GM19240 (cell line): ENCODE measurements around the gene MAPK1IP1L.
"Not testable (repeated sequence)": the region's sequence is repeated elsewhere in the genome, so short reads cannot be mapped to it uniquely, and the experiment has no call there.

Experiments used
- DNase-seq: peaks from one replicate; pipeline ENCODE4 v3.0.0; 2011; ENCODE audit warnings: low spot score; ENCODE audit not compliant: insufficient read length

The MAPK1IP1L gene

DNA sequence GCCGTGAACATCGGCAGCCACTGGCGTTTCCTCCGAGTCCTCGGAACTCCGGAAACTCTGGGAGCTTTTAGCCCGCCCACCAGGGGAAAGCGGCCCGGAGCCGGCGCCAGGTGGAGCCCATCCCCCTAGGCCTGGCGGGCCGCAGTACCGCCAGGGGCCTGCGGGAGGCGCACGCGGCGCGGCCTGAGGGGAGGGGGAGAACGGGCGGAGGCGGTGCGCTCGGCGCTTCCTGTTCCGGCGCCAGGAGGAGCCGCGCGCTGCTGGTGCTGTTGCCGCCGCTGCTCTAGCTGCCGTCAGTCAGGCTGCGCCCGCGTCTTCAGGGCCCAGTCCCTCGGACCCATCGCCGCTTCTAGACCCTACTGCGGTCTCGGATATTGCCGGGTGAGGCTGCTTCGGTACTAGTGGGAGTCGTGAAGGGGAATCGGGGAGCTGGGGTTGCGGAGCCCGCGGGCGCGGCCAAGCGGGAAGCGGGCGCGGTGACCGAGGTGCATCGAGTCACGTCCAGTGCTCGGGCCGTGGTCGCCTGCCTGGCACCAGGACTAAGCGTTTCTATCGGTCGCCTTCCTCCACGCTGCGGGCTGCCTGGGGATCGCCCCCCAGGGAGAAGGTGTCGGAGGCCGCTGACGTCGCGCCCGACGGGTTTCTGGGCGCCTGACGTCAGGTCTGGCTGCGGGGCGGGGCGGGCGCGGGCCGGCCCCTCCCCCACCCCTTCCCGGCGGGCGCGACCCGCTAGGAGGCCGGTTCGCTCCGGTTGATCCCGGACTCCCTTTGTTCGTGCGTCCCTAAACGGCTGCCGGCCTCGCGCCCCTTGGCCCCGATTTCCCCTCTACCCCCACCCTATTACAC, at the start of gene MAPK1IP1L:
TSS of gene MAPK1IP1L (plus strand) at position 225 of the 846 bp plus-strand sequence. CDS start 10,037 bp downstream, outside the sequence.
- peak; percentile 74 for DNase-seq

GRCh38 chr14:55005071-55005470, 46.4 kb upstream of the MAPK1IP1L start:
- DNase-seq = no peak

- no peak for DNase-seq
Observed at GRCh38 chr14:55015006-55015405, 36.4 kb upstream of the MAPK1IP1L start.

DNA sequence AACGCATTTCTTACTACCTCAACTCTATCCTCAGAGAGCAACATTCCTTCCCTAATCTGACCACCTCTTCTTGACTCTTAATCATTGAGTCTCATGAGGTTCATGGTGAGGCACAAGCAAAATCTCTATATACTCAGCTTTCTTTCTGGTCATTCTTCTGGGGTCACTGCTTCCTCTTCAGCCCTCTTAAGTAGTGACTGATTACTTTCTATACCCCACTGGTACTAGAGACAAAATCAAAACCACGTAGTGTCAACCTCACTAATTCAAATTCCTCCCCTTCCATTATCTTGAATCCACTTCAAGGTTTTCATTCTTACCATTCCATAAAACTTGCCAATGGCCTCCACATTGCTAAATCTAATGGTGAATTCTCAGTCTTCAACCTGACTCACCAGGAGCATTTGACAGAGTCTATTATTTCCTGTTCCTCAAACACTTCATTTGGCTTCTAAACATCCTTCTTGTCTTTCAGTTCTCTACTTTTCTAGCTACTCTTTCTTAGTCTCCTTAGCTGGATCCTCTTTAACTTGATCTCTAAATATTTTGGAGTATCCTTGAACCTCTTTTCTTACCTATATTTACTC, 31.4 kb upstream of the MAPK1IP1L start:
- DNase-seq = no peak

GRCh38 chr14:55024365-55024764, 27.1 kb upstream of the MAPK1IP1L start:
- DNase-seq = not testable (repeated sequence)

DNA sequence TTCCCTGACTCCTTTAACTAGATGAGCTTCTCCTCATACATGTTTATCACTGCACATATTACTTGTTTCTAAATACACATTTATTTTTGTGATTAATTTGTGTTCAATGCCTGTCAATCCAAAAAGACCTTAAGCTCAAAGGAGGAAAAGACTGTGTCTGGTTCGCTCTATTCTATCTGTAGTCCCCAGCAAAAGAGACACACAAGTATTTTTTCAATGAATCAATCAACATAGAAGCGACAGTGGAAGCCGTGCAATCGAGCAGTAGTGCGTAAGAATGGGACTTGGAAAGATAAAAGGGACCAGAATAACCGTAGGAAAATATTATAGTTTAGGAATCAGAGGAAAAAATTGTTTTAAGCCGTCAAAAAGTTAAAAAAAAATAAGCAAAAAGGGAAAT, 25.5 kb upstream of the MAPK1IP1L start:
- DNase-seq = no peak

GRCh38 chr14:55026441-55026792, 25.0 kb upstream of the MAPK1IP1L start:
- no peak for DNase-seq

DNA sequence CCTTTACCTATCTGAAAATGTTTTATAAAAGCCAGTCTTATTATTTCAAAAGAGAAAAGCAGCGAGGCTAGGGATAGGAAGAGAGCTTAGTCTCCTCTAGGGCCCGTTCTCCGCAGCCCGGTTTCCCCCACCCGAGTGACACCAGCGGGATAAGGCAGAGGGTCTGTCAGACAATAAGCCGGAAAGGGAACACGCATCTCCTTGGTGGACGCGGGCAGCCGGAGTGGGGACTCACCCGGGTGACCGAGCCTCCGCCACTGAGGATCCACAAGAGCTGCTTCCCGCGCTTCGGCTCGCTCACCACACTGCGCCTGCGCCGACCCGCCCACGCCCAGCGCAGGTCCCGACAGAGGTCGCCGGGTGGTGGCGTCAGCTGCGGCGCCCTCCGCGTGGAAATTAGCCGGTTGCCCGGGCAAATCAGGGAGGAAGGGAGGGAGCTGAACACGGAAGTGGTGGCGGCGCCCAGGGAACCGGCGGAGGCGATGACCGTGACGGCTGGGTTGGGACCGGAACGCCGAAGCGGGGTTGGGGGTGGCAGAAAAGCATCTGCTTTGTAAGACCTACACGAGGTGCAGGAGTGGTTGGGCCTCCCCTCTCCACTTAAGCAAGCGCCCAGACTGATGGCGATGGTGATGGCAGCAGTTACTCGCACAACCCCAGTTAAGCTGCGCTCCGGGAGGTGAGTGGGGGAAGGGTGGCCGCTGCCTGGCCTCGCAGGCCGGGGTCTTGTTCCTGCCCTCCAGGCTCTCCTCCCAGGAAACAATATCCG, 24.5 kb upstream of the MAPK1IP1L start, which contains the start of the genes SOCS4 and WDHD1:
TSS of gene SOCS4 (plus strand) at position 444 of the 769 bp plus-strand sequence. CDS start 15,806 bp downstream, outside the sequence.
TSS of gene WDHD1 (minus strand) at position 307 of the 769 bp plus-strand sequence. CDS start 312 bp downstream, outside the sequence.
- DNase-seq = peak; percentile 82

- DNase-seq = no peak
Observed at GRCh38 chr14:55028066-55028465, 23.4 kb upstream of the MAPK1IP1L start.

- no peak for DNase-seq
Observed at GRCh38 chr14:55028476-55028875, 23.0 kb upstream of the MAPK1IP1L start.

DNA sequence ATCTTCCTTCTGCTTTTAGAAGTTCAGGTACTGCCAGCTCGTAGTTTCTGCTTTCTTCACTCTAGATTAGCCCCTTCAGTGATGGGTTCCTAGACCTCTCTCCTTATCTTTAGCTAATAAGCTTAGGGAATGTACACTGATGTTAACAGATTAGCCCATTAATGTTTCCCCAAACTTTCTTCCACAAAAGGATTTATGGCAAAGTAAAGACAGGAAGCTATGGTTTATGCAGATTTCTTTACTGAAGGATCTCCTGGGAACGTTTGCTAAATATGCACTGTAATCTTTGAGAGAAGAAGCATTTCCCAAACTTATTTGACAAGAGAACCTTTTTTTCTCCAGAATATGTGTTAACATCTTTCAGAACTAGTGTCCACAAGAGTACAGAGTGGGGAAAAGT, 20.3 kb upstream of the MAPK1IP1L start:
- no peak for DNase-seq

DNA sequence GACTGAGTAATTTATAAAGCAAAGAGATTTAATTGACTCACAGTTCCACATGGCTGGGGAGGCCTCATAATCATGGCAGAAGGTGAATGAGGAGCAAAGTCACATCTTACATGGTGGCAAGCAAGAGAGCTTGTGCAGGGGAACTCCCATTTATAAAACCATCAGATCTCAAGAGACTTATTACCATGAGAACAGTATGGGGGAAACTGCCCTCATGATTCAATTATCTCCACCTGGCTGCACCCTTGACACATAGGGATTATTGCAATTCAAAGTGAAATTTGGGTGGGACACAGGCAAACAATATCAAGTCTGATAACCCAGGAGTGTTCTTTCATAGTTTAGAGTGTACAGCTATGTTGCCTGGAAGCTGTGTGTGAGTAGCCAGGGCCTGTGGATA, 13.5 kb upstream of the MAPK1IP1L start:
- not testable (repeated sequence) for DNase-seq

- no peak for DNase-seq
Observed at GRCh38 chr14:55038708-55039107, 12.7 kb upstream of the MAPK1IP1L start.

DNA sequence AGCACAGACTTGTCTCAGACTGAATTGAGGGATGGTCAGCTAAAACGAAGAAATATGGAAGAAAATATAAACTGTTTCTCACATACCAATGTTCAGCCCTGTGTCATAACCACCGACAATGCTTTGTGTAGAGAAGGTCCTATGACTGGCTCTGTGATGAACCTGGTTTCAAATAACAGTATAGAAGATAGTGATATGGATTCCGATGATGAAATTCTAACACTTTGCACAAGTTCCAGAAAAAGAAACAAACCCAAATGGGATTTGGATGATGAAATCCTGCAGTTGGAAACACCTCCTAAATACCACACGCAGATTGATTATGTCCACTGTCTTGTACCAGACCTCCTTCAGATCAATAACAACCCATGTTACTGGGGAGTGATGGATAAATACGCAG, 7.9 kb upstream of the MAPK1IP1L start:
- no peak for DNase-seq

- DNase-seq = no peak
Observed at GRCh38 chr14:55045087-55045486, 6.4 kb upstream of the MAPK1IP1L start.

DNA sequence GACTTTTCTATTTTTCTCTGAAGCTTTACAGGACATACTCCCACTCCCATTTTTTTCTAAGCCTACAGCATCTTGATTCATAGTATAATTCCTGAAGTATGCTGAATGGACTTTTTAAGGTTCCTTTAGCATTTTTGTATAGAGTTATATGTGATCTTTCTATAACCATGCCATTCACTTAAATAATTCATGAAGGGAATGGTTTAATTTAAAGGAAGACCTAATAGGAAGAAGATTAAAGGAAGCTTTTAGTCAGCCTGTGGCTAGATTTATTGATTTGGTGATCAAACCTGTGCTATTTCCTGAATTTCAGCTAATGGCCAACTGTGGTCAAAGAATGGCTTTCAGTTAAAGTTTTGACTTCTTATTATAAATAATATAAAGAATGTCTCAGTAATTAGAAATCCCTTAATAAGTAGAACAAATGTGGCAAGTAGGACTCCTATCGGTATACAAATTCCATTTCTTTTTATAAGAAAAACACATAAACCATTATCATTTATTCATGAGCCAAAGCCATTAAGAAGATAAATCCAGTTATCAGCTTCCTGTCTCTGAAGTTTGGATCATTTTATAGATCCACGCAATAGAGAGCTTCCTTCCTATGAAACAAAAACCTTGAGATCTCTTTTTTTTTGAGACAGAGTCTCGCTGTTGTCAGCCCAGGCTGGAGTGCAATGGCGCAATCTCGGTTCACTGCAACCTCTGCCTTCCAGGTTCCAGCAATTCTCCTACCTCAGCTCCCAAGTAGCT, 4.0 kb upstream of the MAPK1IP1L start:
- DNase-seq = no peak

- no peak for DNase-seq
Observed at GRCh38 chr14:55048900-55049436, 2.5 kb upstream of the MAPK1IP1L start.

DNA sequence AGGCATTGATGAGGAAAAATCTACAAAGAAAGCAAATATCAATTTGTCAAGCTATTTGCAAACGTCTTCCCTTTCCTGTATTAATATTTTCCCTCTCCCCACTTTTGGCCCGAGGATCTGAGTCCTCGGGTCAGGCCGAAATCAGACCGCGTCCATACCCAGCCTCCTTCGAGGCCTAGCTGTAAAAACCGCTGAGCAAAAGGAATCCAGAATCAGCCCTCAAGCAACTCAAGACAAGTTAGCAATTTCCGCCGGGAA, 353 bp upstream of the MAPK1IP1L start:
- DNase-seq = no peak

DNA sequence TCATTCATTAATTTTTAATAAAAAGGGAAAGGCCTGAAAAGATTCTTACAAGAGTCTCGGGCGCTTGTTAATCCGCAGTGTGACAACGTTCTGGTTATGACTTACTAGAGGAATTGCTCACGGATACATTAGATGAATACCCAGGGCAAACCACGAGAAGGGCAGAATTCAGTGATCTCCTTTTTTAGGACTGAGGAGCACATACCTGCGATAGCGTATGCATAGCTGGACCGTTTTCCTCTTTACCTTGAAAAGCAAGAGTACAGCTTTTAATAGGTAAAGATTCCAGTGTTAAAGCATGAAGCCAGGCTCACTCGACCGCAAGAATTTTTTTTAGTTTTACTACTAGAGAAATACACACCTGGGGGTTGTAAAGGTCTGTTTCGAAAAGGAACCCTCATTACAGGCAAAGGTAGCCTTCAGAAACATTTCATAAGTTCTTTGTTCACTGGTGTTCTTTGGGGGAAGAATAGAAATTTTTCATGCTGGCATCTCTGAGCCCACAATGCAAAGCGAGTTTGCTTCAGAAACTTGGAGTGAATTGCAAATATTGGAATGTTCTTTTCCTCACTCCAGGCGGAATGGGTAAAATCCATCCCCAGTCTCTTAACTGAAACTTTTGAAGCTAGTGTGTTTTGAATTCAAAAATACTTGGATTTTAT, 953 bp downstream of the MAPK1IP1L start:
- no peak for DNase-seq

- DNase-seq = no peak
Observed at GRCh38 chr14:55053018-55053417, 1.6 kb downstream of the MAPK1IP1L start.

GRCh38 chr14:55053500-55053899, 2.1 kb downstream of the MAPK1IP1L start:
- no peak for DNase-seq
